OCI-LY1 (cell line): ENCODE data around the gene PDE9A.

Source experiments
- H2AFZ ChIP-seq: fragments of 200-600 bp; sonication (generic), shearing (Covaris generic); 2 replicates; pipeline ENCODE4 v1.6.0; 2014; ENCODE audit warnings: antibody characterized with exemption, mild to moderate bottlenecking, low read length
- H3F3A ChIP-seq: fragments of 200-600 bp; sonication (generic), shearing (Covaris generic); 2 replicates; pipeline ENCODE4 v1.6.0; 2014; ENCODE audit warnings: mild to moderate bottlenecking, antibody characterized with exemption, low read length, moderate library complexity; ENCODE audit not compliant: insufficient read depth
- H3K27ac ChIP-seq: fragments of 200-600 bp; sonication (generic); 2 replicates; pipeline ENCODE4 v1.5.1; 2014; ENCODE audit warnings: low read length, mixed run types, mild to moderate bottlenecking, low read depth; ENCODE audit not compliant: poor library complexity, severe bottlenecking
- H3K27me3 ChIP-seq: fragments of 200-600 bp; sonication (generic); 2 replicates; pipeline ENCODE4 v1.6.0; 2014; ENCODE audit warnings: antibody characterized with exemption, mild to moderate bottlenecking, low read length, moderate library complexity; ENCODE audit not compliant: insufficient read depth
- H3K36me3 ChIP-seq: fragments of 200-600 bp; sonication (generic); 2 replicates; pipeline ENCODE4 v1.6.1; 2014; ENCODE audit warnings: mild to moderate bottlenecking, antibody characterized with exemption, low read length, moderate library complexity, mixed read lengths; ENCODE audit not compliant: insufficient read depth
- H3K4me1 ChIP-seq: fragments of 200-600 bp; sonication (generic); 2 replicates; pipeline ENCODE4 v1.5.1; 2014; ENCODE audit warnings: mild to moderate bottlenecking, low read length, moderate library complexity; ENCODE audit not compliant: insufficient read depth, severe bottlenecking
- H3K4me2 ChIP-seq: fragments of 200-600 bp; sonication (generic), shearing (Covaris generic); 2 replicates; pipeline ENCODE4 v1.6.1; 2014; ENCODE audit warnings: low read length
- H3K4me3 ChIP-seq: fragments of 200-600 bp; sonication (generic); 2 replicates; pipeline ENCODE4 v1.5.1; 2014; ENCODE audit warnings: low read length, low read depth, mild to moderate bottlenecking, mixed read lengths; ENCODE audit not compliant: poor library complexity, severe bottlenecking
- H3K79me2 ChIP-seq: fragments of 200-600 bp; shearing (Covaris generic); 2 replicates; pipeline ENCODE4 v1.6.1; 2016; ENCODE audit warnings: mixed run types, low read length, mixed read lengths; ENCODE audit not compliant: insufficient read depth
- H3K9ac ChIP-seq: fragments of 200-600 bp; sonication (generic), shearing (Covaris generic); 2 replicates; pipeline ENCODE4 v1.6.1; 2014; ENCODE audit warnings: mild to moderate bottlenecking, low read length, mixed read lengths
- H3K9me2 ChIP-seq: fragments of 200-600 bp; sonication (generic), shearing (Covaris generic); 2 replicates; pipeline ENCODE4 v1.6.1; 2014; ENCODE audit warnings: low read depth, mild to moderate bottlenecking, low read length, mixed read lengths
- H3K9me3 ChIP-seq: fragments of 200-600 bp; shearing (Covaris generic); 2 replicates; pipeline ENCODE4 v1.6.1; 2014; ENCODE audit warnings: low read length, mixed read lengths
- H4K20me1 ChIP-seq: fragments of 200-600 bp; sonication (generic), shearing (Covaris generic); 2 replicates; pipeline ENCODE4 v1.6.0; 2016; ENCODE audit warnings: mild to moderate bottlenecking, low read length; ENCODE audit not compliant: insufficient read depth
- CTCF ChIP-seq: fragments of 200-600 bp; sonication (generic), shearing (Covaris generic); IDR thresholded peaks from 2 replicates; pipeline ENCODE4 v1.5.1; 2017; ENCODE audit warnings: mild to moderate bottlenecking, antibody characterized with exemption, low read length, moderate library complexity, mixed read lengths
- EZH2 ChIP-seq: fragments of 200-600 bp; sonication (generic), shearing (Covaris generic); IDR thresholded peaks from 2 replicates; pipeline ENCODE4 v1.8.0; 2017; ENCODE audit warnings: borderline replicate concordance, mixed run types, mild to moderate bottlenecking, antibody characterized with exemption, low read length, moderate library complexity, mixed read lengths

PDE9A gene

GRCh38 chr21:42652527-42653230 is 742 bp upstream of the PDE9A start:
- Histone ChIP-seq H3K4me3 (no peak overlapping the region), H3K9ac (no peak overlapping the region), H3K36me3 (no peaks in the 10 kb centered on the region), H3K9me3 (no peaks in the 10 kb centered on the region), H3F3A (no peaks in the 10 kb centered on the region), H3K27ac (no peak overlapping the region), H3K4me1 (peaks cover 9% of the 10 kb centered on the region), H3K79me2 (no peaks in the 10 kb centered on the region), H3K4me2 (no peak overlapping the region), H2AFZ (no peak overlapping the region), H3K27me3 (peaks cover 35% of the 10 kb centered on the region), H4K20me1 (no peaks in the 10 kb centered on the region), H3K9me2 (no peaks in the 10 kb centered on the region)
- TF ChIP-seq CTCF (no peak), EZH2 (no peak)

GRCh38 chr21:42654179-42654912 is 925 bp downstream of the PDE9A start:
- no peaks in the 10 kb centered on the region for H4K20me1 ChIP-seq
- peaks cover 22% of the 10 kb centered on the region for H3K4me1 ChIP-seq
- H3K4me2 ChIP-seq = peak overlapping the region; percentile 23; the same call in 1 of the 2 replicates
- no peak for TF ChIP-seq CTCF
- TF ChIP-seq EZH2 = no peak
- no peaks in the 10 kb centered on the region for H3K36me3 ChIP-seq
- no peak overlapping the region for H3K27ac ChIP-seq
- H3K27me3 ChIP-seq = peaks cover 35% of the 10 kb centered on the region
- no peak overlapping the region for H2AFZ ChIP-seq
- H3K4me3 ChIP-seq = peak overlapping the region; percentile 42
- H3K9me3 ChIP-seq = no peaks in the 10 kb centered on the region
- H3K9me2 ChIP-seq = no peaks in the 10 kb centered on the region
- no peak overlapping the region for H3K9ac ChIP-seq
- H3F3A ChIP-seq = no peaks in the 10 kb centered on the region
- H3K79me2 ChIP-seq = no peaks in the 10 kb centered on the region

- Histone ChIP-seq H3K4me2 (no peak overlapping the region), H3K4me1 (peaks cover 30% of the 10 kb centered on the region), H2AFZ (no peak overlapping the region), H3K4me3 (no peak overlapping the region), H3K36me3 (no peaks in the 10 kb centered on the region), H3K27ac (no peak overlapping the region), H3F3A (no peaks in the 10 kb centered on the region), H4K20me1 (no peaks in the 10 kb centered on the region), H3K9ac (no peak overlapping the region), H3K9me3 (no peaks in the 10 kb centered on the region), H3K27me3 (peaks cover 35% of the 10 kb centered on the region), H3K9me2 (no peaks in the 10 kb centered on the region), H3K79me2 (no peaks in the 10 kb centered on the region)
- TF ChIP-seq CTCF (no peak), EZH2 (no peak)
Measured at GRCh38 chr21:42654913-42655795, 1.7 kb downstream of the PDE9A start.
